ENCODE results near the gene ANKMY2.

The ANKMY2 gene

DNA sequence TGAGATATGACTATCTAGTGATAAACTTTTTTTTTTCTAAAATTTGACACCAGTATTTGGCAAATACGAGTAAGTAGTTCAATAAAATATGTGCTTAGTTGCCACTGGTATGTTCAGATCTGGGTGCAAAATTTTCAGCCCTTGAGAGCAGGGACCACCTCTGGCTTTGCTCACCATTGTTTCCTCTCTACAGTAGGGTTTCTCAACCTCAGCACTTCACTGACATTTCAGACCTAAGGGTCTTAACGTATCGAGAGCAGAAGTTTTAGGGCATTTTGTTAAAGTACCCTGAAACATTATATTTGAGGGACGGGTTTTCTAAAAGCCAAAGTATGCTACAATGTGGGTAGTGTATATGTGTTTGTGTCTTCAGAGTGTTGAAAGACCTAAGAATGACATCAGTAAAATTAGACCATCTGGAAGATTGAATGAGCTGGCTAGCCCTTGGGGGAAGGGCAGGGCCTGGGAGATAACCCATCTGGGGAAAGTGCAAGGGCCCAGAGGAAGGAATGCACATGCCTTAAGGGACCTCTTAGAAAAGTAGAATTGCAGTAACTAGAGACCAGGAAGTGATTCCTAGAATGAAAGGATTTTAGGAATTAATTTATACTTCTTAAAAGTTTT lies 12.2 kb upstream of the ANKMY2 start:
- DNase-seq (ENCODE audit: extremely low read depth, low read depth) = peak; percentile 80
- TF ChIP-seq, protein P1, sequence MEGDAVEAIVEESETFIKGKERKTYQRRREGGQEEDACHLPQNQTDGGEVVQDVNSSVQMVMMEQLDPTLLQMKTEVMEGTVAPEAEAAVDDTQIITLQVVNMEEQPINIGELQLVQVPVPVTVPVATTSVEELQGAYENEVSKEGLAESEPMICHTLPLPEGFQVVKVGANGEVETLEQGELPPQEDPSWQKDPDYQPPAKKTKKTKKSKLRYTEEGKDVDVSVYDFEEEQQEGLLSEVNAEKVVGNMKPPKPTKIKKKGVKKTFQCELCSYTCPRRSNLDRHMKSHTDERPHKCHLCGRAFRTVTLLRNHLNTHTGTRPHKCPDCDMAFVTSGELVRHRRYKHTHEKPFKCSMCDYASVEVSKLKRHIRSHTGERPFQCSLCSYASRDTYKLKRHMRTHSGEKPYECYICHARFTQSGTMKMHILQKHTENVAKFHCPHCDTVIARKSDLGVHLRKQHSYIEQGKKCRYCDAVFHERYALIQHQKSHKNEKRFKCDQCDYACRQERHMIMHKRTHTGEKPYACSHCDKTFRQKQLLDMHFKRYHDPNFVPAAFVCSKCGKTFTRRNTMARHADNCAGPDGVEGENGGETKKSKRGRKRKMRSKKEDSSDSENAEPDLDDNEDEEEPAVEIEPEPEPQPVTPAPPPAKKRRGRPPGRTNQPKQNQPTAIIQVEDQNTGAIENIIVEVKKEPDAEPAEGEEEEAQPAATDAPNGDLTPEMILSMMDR (IDR thresholded peaks at IDR 0.05; ENCODE audit: low read depth, low read length, missing control alignments) = peak; percentile 17
- no peak overlapping the region for H3K4me3 ChIP-seq (replicated peaks; ENCODE audit: low read depth, low read length)

DNA sequence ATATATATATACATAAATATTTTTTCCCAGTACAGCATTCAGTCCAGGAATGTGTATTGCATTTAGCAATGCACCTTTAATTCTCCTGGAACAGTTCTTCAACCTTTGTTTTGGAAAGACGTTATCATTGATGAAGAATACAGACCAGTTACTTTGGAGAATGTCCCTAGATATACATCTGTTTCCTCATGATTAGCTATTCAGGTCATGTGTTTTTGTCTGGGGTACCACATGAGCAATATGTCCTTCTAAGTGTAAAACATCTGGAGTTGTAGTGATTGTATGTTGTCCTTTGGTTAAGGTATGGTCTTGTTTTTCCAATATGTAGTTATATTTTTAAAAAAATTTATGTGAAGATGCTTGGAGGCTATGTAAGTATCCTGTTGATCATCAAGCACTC lies 10.6 kb upstream of the ANKMY2 start:
- H3K4me3 ChIP-seq (replicated peaks; ENCODE audit: low read depth, low read length) = no peak overlapping the region
- TF ChIP-seq, protein P1 (IDR thresholded peaks at IDR 0.05; ENCODE audit: low read depth, low read length, missing control alignments) = no peak
- no peak for DNase-seq (ENCODE audit: extremely low read depth, low read depth)

DNA sequence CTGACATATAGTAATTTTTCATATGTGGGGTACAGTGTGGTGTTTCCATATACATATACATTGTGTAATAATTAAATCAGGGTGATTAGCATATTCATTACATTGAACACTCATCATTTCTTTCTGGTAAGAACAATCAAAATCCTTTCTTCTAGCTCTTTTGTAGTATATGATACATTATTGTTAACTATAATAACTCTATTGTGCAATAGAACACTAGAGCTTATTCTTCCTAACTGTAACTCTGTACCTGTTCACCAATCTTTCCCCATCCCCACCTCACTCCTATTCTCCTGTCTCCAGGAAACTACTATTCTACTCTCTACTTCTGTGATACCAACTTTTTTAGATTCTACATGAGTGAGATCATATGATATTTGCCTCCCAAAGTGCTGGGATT lies 9.8 kb upstream of the ANKMY2 start:
- no peak for DNase-seq (ENCODE audit: extremely low read depth, low read depth)
- TF ChIP-seq, protein P1 (IDR thresholded peaks at IDR 0.05; ENCODE audit: low read depth, low read length, missing control alignments) = no peak
- no peak overlapping the region for H3K4me3 ChIP-seq (replicated peaks; ENCODE audit: low read depth, low read length)

DNA sequence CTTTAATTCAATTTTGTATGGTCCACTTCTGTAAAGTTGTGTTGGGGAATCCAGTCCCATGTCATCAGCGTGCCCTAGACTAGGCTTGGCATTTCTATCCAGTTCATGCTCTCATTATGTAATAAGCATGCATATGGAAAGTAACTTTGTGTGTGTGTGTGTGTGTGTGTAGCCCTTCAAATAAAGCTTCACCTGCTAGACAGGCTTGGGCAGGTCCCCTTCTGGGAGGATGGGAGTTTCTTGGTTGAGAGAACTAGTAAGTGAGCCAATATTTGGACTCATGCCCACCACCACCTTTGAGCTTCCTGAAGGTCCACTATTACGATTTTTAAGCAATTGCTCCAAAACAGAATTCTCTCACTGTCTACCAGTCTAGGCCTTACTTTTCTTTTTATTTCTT lies 7.3 kb upstream of the ANKMY2 start:
- no peak overlapping the region for H3K4me3 ChIP-seq (replicated peaks; ENCODE audit: low read depth, low read length)
- no peak for DNase-seq (ENCODE audit: extremely low read depth, low read depth)
- TF ChIP-seq, protein P1 (IDR thresholded peaks at IDR 0.05; ENCODE audit: low read depth, low read length, missing control alignments) = no peak

DNA sequence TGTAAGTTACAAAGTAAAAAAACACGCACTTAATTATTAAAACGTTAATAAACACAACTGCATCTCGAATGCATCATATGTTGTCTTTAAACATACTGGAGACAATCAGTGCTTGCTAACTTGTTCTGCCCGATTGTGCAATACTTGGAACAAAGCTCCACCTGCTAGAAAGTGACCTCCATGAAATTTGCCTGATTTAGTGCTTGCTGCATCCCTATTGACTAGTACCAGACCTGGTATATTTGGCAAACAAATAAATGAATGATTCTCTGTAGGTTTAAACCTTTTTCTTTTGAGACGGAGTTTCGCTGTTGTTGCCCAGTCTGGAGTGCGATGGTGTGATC lies 6.7 kb upstream of the ANKMY2 start:
- no peak for DNase-seq (ENCODE audit: extremely low read depth, low read depth)
- no peak overlapping the region for H3K4me3 ChIP-seq (replicated peaks; ENCODE audit: low read depth, low read length)
- TF ChIP-seq, protein P1 (IDR thresholded peaks at IDR 0.05; ENCODE audit: low read depth, low read length, missing control alignments) = no peak

DNA sequence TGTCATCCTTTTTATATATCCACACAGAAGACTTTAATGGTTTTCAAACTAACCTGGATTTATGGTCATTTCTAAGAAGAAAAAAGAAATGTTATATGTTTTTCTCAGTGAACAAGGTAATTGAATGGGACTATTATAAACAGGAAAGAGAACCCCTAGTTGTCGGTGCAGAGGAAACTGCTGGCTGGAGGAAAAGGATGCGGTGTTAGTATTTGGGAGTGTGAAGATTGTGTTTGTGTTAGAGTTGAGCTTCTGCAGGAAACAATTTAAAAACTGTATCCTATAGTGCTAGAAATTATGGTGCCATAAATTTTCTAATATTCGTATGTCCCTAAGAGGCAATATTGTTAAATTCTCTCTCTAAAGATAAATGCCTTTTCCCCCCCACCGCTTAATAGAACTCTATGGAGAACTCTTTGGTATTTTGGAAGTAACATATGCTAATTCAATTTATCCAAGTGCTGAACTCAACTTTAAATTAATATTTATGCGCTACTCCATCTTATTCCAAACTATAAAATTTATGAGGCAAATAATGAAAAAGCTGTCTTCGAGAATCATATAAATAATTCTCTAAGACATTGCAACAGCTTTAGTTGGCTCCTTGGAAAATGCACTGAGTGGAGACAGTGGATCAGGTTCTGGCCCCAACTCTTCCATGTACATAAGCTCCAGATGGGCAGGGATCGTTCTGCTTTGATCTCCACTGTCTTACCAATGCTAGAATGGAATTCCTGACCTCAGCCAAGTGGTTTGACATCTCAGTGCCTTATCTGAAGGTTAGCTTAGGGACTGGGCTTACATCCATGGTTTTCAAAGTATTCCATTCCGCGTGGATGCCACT lies 6.1 kb upstream of the ANKMY2 start:
- no peak overlapping the region for H3K4me3 ChIP-seq (replicated peaks; ENCODE audit: low read depth, low read length)
- TF ChIP-seq, protein P1 (IDR thresholded peaks at IDR 0.05; ENCODE audit: low read depth, low read length, missing control alignments) = no peak
- no peak for DNase-seq (ENCODE audit: extremely low read depth, low read depth)
